ENCODE measurements around the gene BMPER.

DNA sequence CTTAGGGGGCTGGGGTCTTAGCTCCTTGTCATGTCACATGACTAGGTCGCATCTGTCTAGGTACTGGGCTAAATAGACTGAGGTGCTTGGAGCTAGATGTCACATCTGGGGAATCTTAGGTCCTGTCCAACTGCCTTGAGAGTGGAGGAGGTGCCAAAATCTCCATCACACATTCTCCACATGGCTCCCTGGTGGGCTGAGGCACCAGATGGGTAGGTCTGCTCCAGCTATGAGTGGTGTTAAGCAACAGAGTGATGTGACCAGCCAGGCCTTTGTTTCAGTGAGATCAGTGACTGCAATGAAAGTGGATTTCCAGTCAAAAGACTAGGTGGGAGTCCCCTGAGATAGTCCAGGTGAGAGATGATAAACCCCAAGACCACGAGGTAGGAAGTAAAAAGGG, 251.8 kb downstream of the BMPER start:
- TF ChIP-seq, protein P1, sequence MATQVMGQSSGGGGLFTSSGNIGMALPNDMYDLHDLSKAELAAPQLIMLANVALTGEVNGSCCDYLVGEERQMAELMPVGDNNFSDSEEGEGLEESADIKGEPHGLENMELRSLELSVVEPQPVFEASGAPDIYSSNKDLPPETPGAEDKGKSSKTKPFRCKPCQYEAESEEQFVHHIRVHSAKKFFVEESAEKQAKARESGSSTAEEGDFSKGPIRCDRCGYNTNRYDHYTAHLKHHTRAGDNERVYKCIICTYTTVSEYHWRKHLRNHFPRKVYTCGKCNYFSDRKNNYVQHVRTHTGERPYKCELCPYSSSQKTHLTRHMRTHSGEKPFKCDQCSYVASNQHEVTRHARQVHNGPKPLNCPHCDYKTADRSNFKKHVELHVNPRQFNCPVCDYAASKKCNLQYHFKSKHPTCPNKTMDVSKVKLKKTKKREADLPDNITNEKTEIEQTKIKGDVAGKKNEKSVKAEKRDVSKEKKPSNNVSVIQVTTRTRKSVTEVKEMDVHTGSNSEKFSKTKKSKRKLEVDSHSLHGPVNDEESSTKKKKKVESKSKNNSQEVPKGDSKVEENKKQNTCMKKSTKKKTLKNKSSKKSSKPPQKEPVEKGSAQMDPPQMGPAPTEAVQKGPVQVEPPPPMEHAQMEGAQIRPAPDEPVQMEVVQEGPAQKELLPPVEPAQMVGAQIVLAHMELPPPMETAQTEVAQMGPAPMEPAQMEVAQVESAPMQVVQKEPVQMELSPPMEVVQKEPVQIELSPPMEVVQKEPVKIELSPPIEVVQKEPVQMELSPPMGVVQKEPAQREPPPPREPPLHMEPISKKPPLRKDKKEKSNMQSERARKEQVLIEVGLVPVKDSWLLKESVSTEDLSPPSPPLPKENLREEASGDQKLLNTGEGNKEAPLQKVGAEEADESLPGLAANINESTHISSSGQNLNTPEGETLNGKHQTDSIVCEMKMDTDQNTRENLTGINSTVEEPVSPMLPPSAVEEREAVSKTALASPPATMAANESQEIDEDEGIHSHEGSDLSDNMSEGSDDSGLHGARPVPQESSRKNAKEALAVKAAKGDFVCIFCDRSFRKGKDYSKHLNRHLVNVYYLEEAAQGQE (IDR thresholded peaks at IDR 0.05; ENCODE audit: insufficient read depth in 1 of 2, low read depth in 2 of 2, low read length in 2 of 2), result no peak
- TF ChIP-seq SIN3A (IDR thresholded peaks at IDR 0.05; ENCODE audit: borderline replicate concordance, insufficient read depth, low read length) (no peak), POLR2AphosphoS5 (IDR thresholded peaks at IDR 0.05; ENCODE audit: low read depth, low read length) (no peak)
